Neural cell (in vitro differentiated cells): ENCODE measurements around the gene CDH5.

Experiments used
- EP300 ChIP-seq: fragments of 450-650 bp; conservative IDR thresholded peaks from 2 replicates; pipeline ENCODE4 v1.6.1; 2014; ENCODE audit warnings: antibody characterized with exemption, mild to moderate bottlenecking, moderate library complexity; ENCODE audit not compliant: poor library complexity, severe bottlenecking
- EZH2 ChIP-seq: fragments of 200-600, 300-800 bp; shearing (Covaris generic), sonication (generic); IDR thresholded peaks from 2 replicates; pipeline ENCODE4 v1.6.1; 2014; ENCODE audit warnings: antibody characterized with exemption, low read length, borderline replicate concordance, mild to moderate bottlenecking; ENCODE audit not compliant: insufficient read depth, poor library complexity, severe bottlenecking
- MXI1 ChIP-seq: fragments of 450-650 bp; conservative IDR thresholded peaks from 2 replicates; pipeline ENCODE4 v1.6.1; 2014; ENCODE audit warnings: antibody characterized with exemption, mild to moderate bottlenecking; ENCODE audit not compliant: poor library complexity, severe bottlenecking
- POLR2AphosphoS5 ChIP-seq: IDR thresholded peaks from 2 replicates; pipeline ENCODE4 v1.6.1; 2012
- RAD21 ChIP-seq: fragments of 450-650 bp; conservative IDR thresholded peaks from 2 replicates; pipeline ENCODE4 v1.6.1; 2014; ENCODE audit warnings: antibody characterized with exemption, mild to moderate bottlenecking, moderate library complexity
- SMC3 ChIP-seq: fragments of 450-650 bp; conservative IDR thresholded peaks from 2 replicates; pipeline ENCODE4 v1.6.1; 2014; ENCODE audit warnings: antibody characterized with exemption, mild to moderate bottlenecking, moderate library complexity; ENCODE audit not compliant: poor library complexity
- TAF1 ChIP-seq: IDR thresholded peaks from 2 replicates; pipeline ENCODE4 v1.6.1; 2012; ENCODE audit warnings: low read depth
- TF ChIP-seq, protein P1 (sequence below): fragments of 450-650 bp; IDR thresholded peaks from 2 replicates; pipeline ENCODE4 v1.5.1; 2014; ENCODE audit warnings: antibody characterized with exemption, mild to moderate bottlenecking, moderate library complexity; ENCODE audit not compliant: poor library complexity, severe bottlenecking

DNA sequence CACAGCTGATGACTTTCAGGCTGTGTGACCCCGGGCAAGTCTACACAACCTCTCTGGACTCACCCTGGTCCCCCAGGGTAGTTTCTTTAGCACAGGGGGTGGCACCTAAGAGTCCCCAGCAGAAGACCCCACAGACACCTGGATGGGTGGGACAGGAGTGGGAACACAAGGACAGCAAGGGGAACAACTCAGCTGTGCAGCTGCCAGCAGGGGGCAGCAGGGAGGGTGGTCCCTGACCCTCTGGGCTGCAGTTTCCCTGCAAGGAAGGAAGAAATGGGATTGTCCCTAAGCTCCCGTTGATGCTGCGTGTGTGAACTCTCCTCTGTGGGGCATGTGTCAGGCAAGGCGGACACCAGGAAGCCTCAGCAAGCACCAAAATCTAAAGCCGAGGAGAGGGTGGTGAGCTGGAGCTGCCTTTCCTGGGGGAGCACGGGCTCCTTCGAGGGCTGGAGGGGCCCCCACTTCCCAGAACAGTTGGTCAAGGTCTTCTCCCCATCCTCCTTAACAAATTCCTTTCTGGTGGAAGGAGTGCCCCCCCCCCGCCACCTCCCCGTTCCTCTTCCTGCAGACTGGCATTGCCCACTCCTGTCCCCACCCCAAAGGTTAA is 24.1 kb upstream of the CDH5 start:
- TF ChIP-seq RAD21, result no peak
- TF ChIP-seq, protein P1, sequence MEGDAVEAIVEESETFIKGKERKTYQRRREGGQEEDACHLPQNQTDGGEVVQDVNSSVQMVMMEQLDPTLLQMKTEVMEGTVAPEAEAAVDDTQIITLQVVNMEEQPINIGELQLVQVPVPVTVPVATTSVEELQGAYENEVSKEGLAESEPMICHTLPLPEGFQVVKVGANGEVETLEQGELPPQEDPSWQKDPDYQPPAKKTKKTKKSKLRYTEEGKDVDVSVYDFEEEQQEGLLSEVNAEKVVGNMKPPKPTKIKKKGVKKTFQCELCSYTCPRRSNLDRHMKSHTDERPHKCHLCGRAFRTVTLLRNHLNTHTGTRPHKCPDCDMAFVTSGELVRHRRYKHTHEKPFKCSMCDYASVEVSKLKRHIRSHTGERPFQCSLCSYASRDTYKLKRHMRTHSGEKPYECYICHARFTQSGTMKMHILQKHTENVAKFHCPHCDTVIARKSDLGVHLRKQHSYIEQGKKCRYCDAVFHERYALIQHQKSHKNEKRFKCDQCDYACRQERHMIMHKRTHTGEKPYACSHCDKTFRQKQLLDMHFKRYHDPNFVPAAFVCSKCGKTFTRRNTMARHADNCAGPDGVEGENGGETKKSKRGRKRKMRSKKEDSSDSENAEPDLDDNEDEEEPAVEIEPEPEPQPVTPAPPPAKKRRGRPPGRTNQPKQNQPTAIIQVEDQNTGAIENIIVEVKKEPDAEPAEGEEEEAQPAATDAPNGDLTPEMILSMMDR, result peak; percentile 34
- TF ChIP-seq POLR2AphosphoS5, result no peak
- TF ChIP-seq SMC3, result no peak
- no peak for TF ChIP-seq TAF1
- TF ChIP-seq EZH2, result no peak
- no peak for TF ChIP-seq MXI1
- no peak for TF ChIP-seq EP300
